Measurements from ENCODE around the gene NKX1-1.

Gene NKX1-1

GRCh38 chr4:1427010-1427409, 20.8 kb upstream of the NKX1-1 start:
- H3K9me3 ChIP-seq (ENCODE audit: insufficient read depth, low read length) = no peaks in the 10 kb centered on the region
- no peaks in the 10 kb centered on the region for H3K36me3 ChIP-seq (replicated peaks; ENCODE audit: low read depth, low read length)
- no peak overlapping the region for H3K27ac ChIP-seq (ENCODE audit: low read length)
- H3K9ac ChIP-seq (ENCODE audit: low read length) = no peak overlapping the region
- no peaks in the 10 kb centered on the region for H4K20me1 ChIP-seq (ENCODE audit: insufficient read depth, low read length)
- H3K79me2 ChIP-seq (ENCODE audit: low read length) = no peaks in the 10 kb centered on the region
- no peak overlapping the region for H2AFZ ChIP-seq (ENCODE audit: low read depth, low read length)
- peaks cover 9% of the 10 kb centered on the region; the same call in 1 of the 2 replicates for H3K27me3 ChIP-seq (ENCODE audit: low read depth, low read length)
- H3K4me2 ChIP-seq (ENCODE audit: low read length) = no peak overlapping the region
- TF ChIP-seq EZH2phosphoT487 (IDR thresholded peaks at IDR 0.05; ENCODE audit: low read depth) (no peak), CTCF (IDR thresholded peaks at IDR 0.05; ENCODE audit: low read depth, low read length) (no peak)
- no peak overlapping the region for H3K4me3 ChIP-seq (ENCODE audit: low read length)
- H3K4me1 ChIP-seq (ENCODE audit: low read length) = no peaks in the 10 kb centered on the region

GRCh38 chr4:1421657-1422056, 15.4 kb upstream of the NKX1-1 start:
- Histone ChIP-seq H3K9ac (ENCODE audit: low read length) (no peak overlapping the region), H3K4me2 (ENCODE audit: low read length) (no peak overlapping the region), H3K27me3 (ENCODE audit: low read depth, low read length) (peaks cover 9% of the 10 kb centered on the region; the same call in 1 of the 2 replicates), H3K9me3 (ENCODE audit: insufficient read depth, low read length) (no peaks in the 10 kb centered on the region), H3K4me1 (ENCODE audit: low read length) (no peaks in the 10 kb centered on the region), H3K36me3 (replicated peaks; ENCODE audit: low read depth, low read length) (no peaks in the 10 kb centered on the region), H2AFZ (ENCODE audit: low read depth, low read length) (no peak overlapping the region), H3K27ac (ENCODE audit: low read length) (no peak overlapping the region), H3K4me3 (ENCODE audit: low read length) (no peak overlapping the region), H3K79me2 (ENCODE audit: low read length) (no peaks in the 10 kb centered on the region), H4K20me1 (ENCODE audit: insufficient read depth, low read length) (no peaks in the 10 kb centered on the region)
- no peak for TF ChIP-seq CTCF (IDR thresholded peaks at IDR 0.05; ENCODE audit: low read depth, low read length)
- no peak for TF ChIP-seq EZH2phosphoT487 (IDR thresholded peaks at IDR 0.05; ENCODE audit: low read depth)

GRCh38 chr4:1419708-1420107, 13.5 kb upstream of the NKX1-1 start:
- Histone ChIP-seq H3K36me3 (replicated peaks; ENCODE audit: low read depth, low read length) (no peaks in the 10 kb centered on the region), H3K9me3 (ENCODE audit: insufficient read depth, low read length) (no peaks in the 10 kb centered on the region), H4K20me1 (ENCODE audit: insufficient read depth, low read length) (no peaks in the 10 kb centered on the region), H3K4me1 (ENCODE audit: low read length) (no peaks in the 10 kb centered on the region), H3K4me2 (ENCODE audit: low read length) (no peak overlapping the region), H3K79me2 (ENCODE audit: low read length) (no peaks in the 10 kb centered on the region), H2AFZ (ENCODE audit: low read depth, low read length) (no peak overlapping the region), H3K9ac (ENCODE audit: low read length) (no peak overlapping the region), H3K4me3 (ENCODE audit: low read length) (no peak overlapping the region), H3K27me3 (ENCODE audit: low read depth, low read length) (0 out of 2 replicates have a peak, but pooled peaks cover 2% of the 10 kb centered on the region), H3K27ac (ENCODE audit: low read length) (no peak overlapping the region)
- TF ChIP-seq CTCF (IDR thresholded peaks at IDR 0.05; ENCODE audit: low read depth, low read length) = no peak
- no peak for TF ChIP-seq EZH2phosphoT487 (IDR thresholded peaks at IDR 0.05; ENCODE audit: low read depth)

GRCh38 chr4:1418494-1419285, 12.4 kb upstream of the NKX1-1 start:
- Histone ChIP-seq H3K4me1 (ENCODE audit: low read length) (no peaks in the 10 kb centered on the region), H3K9me3 (ENCODE audit: insufficient read depth, low read length) (no peaks in the 10 kb centered on the region), H3K36me3 (replicated peaks; ENCODE audit: low read depth, low read length) (no peaks in the 10 kb centered on the region), H3K79me2 (ENCODE audit: low read length) (no peaks in the 10 kb centered on the region), H3K4me2 (ENCODE audit: low read length) (no peak overlapping the region), H3K9ac (ENCODE audit: low read length) (no peak overlapping the region), H3K27ac (ENCODE audit: low read length) (no peak overlapping the region), H2AFZ (ENCODE audit: low read depth, low read length) (no peak overlapping the region), H4K20me1 (ENCODE audit: insufficient read depth, low read length) (no peaks in the 10 kb centered on the region), H3K27me3 (ENCODE audit: low read depth, low read length) (0 out of 2 replicates have a peak, but pooled peaks cover 2% of the 10 kb centered on the region), H3K4me3 (ENCODE audit: low read length) (no peak overlapping the region)
- TF ChIP-seq CTCF (IDR thresholded peaks at IDR 0.05; ENCODE audit: low read depth, low read length) = no peak
- TF ChIP-seq EZH2phosphoT487 (IDR thresholded peaks at IDR 0.05; ENCODE audit: low read depth) = no peak
